ENCODE measurements around the gene REV1. TPM values are rescaled to one million over a fixed set of nuclear protein-coding genes. Genes with fewer than 3 reads are reported as not detected.
A peak's percentile ranks its signal among the peaks of the same experiment; 100 is the strongest.

Gene REV1
- total and polyA plus RNA-seq, 2 experiments from 2014 or later, result 32.9 to 46.7 TPM

GRCh38 chr2:99386011-99386410 lies 103.8 kb downstream of the REV1 start:
- Histone ChIP-seq H3K9me2 (ENCODE audit: insufficient read depth) (no peaks in the 10 kb centered on the region), H2AFZ (no peak overlapping the region), H3K4me1 (ENCODE audit: insufficient read depth) (no peaks in the 10 kb centered on the region), H3K27ac (ENCODE audit: low read depth) (no peak overlapping the region), H3K36me3 (ENCODE audit: insufficient read depth) (peaks cover 5% of the 10 kb centered on the region), H3F3A (replicated peaks; ENCODE audit: low read depth) (no peaks in the 10 kb centered on the region), H3K27me3 (ENCODE audit: insufficient read depth) (no peaks in the 10 kb centered on the region), H4K20me1 (replicated peaks; ENCODE audit: insufficient read depth) (no peaks in the 10 kb centered on the region), H3K4me3 (no peak overlapping the region), H3K79me2 (replicated peaks; ENCODE audit: insufficient read depth) (peaks cover 13% of the 10 kb centered on the region; the same call in 1 of the 2 replicates), H3K4me2 (no peak overlapping the region)
- Mint-ChIP-seq H3K4me3 (no peak overlapping the region), H3K9me3 (no peaks in the 10 kb centered on the region), H3K27me3 (ENCODE audit: insufficient read depth, low read depth, poor library complexity) (peaks cover 2% of the 10 kb centered on the region), H3K4me1 (no peaks in the 10 kb centered on the region), H3K27ac (peak overlapping the region; percentile 81), H3K36me3 (ENCODE audit: low read depth) (peaks cover 55% of the 10 kb centered on the region)
- TF ChIP-seq ZNF331 (CRISPR knock-in tag; IDR thresholded peaks at IDR 0.05; ENCODE audit: low read depth) (no peak), ZNF462 (CRISPR knock-in tag; IDR thresholded peaks at IDR 0.05) (no peak), NANOG (IDR thresholded peaks at IDR 0.05; ENCODE audit: borderline replicate concordance) (no peak), ZNF114 (CRISPR knock-in tag; IDR thresholded peaks at IDR 0.05) (no peak), EZH2 (IDR thresholded peaks at IDR 0.05; ENCODE audit: low read depth, unreplicated experiment) (no peak), POLR2AphosphoS5 (IDR thresholded peaks at IDR 0.05; ENCODE audit: low read depth) (no peak), EZH2phosphoT487 (IDR thresholded peaks at IDR 0.05; ENCODE audit: unreplicated experiment) (no peak)
- no peak for ATAC-seq
- no peak for DNase-seq (ENCODE audit: low spot score)

All from GM23338 (cell line).